Kasumi-1 (cell line): ENCODE measurements around the gene OPCML.

Source experiments
- DNase-seq, 2 experiments: peaks; one replicate each; lab custom pipeline; 2025; lab: John Stamatoyannopoulos, UW

The OPCML gene

DNA sequence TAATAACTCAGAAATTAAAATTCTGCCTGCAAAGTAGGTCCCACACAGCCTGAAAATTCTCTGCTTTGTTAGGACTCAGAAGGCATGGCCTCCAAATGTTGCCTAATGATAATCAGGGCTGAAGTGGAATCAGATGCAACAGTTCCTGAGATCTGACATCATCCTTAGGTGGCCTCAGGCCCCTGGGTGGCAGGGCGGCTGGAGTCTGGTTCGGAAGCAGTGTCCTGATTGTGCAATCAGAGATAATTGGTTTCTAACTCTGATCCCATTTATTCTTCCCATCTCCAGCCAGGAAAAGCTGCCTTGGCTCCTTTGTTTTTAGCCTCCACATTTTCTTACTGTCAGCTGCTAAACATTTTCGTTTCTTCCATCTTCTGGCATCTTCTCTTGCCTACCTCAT, 399.3 kb downstream of the OPCML start:
- no peak for DNase-seq

- DNase-seq = no peak
Measured at GRCh38 chr11:133127741-133128140, 404.6 kb downstream of the OPCML start.

GRCh38 chr11:133123796-133124195, 408.5 kb downstream of the OPCML start:
- DNase-seq = no peak

DNA sequence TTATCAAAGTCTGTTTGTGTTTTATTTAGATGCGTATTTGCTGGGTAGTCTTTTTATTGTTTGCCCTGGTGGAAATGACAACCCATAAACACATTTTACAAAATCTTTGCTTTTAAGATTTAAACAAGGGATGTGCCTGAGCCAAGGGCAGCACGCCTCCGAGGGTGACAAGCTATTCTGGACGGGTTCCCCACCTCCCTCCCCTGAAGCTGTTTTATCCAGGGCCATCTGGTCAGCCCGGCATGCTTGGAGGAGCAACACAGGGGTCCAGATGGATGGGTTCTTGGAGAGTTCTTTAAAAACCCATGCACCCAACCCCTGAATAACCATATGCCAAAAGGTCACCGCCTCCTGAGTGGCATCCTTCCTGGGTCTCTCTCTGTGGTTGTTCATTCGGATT, 408.9 kb downstream of the OPCML start:
- DNase-seq = no peak

DNA sequence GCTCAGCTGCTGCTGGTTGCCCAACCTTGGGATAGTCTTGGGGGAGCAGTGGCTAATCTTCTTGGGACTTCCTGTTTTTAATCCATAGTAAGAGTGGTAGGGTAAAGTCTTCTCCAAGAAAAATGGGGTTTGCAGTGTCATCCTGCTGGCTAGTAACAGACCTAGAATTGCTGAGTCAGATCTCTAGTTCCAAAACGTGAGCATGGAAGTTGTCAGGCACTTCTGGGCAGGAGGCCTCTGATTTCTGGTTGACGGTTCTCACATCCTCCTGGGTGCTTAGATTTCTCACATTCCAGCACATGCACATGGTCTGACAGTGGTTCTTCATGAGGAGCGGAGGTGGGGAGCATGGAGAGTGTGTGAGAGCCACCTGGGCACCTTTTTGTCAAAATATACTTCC, 410.0 kb downstream of the OPCML start:
- no peak for DNase-seq

DNA sequence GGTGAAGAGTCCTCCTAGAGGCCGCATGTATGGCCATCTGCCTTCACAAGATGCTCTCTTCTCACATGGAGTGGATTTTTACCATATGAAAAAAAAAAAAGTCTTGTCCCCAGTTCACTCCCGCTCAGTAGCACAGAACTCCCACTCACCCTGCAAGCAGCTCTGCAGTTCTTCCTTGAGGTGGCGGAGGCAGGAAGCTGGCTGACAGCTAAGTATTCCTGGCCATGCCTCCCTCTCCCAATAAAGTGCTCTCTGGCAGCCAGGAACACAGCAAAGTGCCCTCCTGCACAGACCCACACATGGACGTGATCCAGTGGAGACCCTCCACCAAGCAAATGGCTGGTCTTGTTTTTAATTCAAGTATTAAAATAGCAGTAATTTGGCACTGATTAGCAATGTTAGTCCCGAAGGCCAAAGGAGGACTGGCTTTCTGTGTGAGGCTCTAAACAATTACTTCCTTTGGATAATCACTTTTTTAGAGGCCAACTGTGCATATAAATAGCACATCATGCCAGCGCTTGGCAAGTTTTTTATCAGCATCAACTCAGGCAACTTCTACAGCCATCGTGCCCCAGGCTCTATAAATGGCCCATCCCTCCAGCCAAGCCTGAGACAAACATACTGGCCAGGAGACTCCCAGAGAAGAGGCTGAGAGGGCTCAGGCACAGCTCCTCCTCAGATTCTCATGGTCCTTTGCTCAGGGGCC, 413.6 kb downstream of the OPCML start:
- no peak for DNase-seq

- no peak for DNase-seq
Measured at GRCh38 chr11:133115099-133115498, 417.2 kb downstream of the OPCML start.

DNA sequence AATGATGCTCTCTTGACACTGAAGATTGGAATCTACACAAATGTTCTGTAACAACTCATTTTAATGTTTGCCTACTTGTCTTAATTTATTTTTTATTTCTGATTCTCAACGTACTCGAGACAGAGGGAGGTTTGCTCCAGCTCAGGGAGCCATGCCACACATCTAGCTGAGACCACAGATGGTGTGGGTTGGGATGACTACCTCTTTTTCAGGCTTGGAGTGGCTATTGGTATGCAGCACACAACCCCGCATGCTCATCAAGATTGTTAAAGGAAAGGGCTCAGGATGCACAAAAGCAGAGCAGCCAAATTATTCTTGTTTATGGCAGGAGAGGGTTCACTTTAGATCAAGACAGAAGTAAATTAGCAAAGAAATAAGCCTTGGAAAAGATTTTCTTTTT, 424.5 kb downstream of the OPCML start:
- DNase-seq = no peak

GRCh38 chr11:133107136-133107535, 425.2 kb downstream of the OPCML start:
- DNase-seq = no peak

- no peak for DNase-seq
Measured at GRCh38 chr11:133106417-133106816, 425.9 kb downstream of the OPCML start.

DNA sequence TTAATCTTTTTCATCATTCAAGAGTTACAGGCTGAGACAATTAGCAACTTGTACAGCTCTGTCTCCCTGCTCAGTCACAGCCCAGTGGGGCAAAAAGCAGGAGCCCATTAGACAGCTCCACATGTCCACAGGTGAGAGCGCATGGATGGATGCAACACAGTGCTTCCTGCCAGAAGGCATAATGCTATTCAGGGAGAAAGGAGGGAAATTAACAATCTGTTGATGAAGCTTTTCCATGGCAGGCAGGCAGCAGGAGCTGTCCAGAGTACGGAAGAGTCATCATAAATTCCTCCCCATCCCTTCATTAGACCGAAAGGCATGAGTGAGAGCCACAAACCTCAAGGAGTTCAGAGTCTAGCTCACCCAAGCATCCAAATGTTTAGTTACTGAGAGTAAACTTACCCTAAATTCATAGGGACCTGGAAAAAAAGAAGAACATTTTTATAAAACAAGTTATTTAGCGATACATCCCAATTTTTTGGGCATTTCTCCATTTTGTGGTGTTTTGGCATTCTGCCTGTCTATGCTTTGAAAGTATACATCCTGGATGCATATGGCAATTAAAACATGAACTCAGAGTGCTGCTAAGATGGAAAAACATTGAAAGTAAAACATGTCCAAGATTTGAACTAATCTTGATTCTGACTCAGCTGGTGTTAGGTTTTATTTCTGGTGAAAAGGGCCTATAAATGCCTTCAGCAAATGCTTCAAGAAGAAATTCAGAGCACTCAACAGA, 428.1 kb downstream of the OPCML start:
- DNase-seq = no peak

GRCh38 chr11:133096981-133097380, 435.3 kb downstream of the OPCML start:
- no peak for DNase-seq

DNA sequence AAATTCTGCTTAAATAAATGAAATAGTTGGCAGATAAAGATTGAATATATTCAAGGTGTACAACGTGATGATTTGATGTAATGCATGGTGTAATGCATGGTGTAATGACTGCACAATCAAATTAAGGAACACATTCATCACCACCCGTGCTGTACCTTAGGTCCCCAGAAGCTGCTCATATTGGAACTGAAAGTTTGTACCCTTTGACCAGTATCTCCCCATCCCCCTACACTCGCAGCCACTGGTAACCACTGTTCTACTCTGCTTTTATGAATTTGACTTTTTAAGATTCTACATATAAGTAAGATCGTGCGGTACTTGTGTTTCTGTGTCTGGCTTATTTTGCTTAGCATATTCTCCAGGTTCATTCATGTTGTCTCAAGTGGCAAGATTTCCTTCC, 445.8 kb downstream of the OPCML start:
- no peak for DNase-seq

GRCh38 chr11:133082841-133083488, 449.3 kb downstream of the OPCML start:
- DNase-seq = no peak

DNA sequence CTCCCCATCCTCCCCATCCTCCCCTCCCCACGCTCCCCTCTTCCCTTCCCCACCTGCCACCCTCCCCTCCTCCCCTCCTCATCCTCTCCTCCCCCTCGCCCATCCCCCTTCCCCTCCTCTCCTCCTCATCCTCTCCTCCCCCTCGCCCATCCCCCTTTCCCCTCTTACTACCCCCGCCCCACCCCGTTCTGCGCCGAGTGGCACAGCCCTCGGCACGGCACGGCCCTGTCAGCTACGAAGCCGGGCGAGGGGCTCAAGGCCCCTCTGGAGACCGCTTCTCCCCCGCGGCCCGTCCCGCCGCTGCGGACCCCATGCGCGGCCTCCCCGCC, 449.9 kb downstream of the OPCML start:
- DNase-seq = no peak

DNA sequence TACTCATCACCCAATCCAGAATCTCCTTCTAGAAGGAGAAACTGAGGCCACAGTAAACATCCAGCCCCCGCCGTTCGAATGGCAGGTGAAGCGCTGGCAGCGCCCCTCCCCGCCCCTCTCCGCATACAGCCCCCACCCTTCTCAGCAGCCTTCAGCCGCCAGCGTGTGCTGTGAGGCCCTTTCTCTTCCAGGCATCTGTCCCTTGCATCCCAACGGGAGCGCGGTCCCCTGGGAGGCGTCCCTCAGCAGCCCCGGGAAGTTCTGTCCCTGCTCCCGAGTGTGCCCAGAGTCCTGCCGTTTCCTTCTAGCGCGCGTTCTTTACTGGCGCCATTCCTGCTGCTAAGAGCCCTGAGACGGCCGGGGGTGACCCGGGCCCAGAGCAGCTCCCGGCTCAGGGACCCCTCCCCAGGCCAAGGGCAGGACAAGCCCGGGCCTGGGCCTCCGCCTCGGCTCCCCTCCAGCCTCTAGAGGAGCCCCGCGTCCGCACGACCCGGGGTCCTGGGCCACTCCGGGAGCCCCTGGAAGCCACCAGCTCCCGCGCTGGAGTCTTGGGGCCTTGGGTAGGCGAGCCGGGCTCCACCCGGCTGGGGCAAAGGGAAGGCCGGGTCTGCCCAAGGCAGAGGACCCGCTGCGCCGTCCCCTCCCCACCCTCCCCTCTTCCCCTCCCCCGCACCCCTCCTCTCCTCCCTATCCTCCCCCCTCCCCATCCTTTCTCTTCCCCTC, 450.4 kb downstream of the OPCML start:
- no peak for DNase-seq

GRCh38 chr11:133081020-133081419, 451.3 kb downstream of the OPCML start:
- no peak for DNase-seq

GRCh38 chr11:133078591-133079404, 453.5 kb downstream of the OPCML start:
- peak; percentile 44 to 68 for DNase-seq

- DNase-seq = no peak
Measured at GRCh38 chr11:133078012-133078411, 454.3 kb downstream of the OPCML start.

- no peak for DNase-seq
Measured at GRCh38 chr11:133075351-133075750, 456.9 kb downstream of the OPCML start.

- DNase-seq = no peak
Measured at GRCh38 chr11:133072858-133073582, 459.3 kb downstream of the OPCML start.
